Stimulated activated CD8-positive, alpha-beta memory T cell treated with anti-CD3 and anti-CD28 coated beads, Interleukin-4, amount 100 ng/mL, for 48 hours (primary cell): ENCODE measurements around the gene HTT.

Source experiments
- DNase-seq: peaks from one replicate; pipeline ENCODE4 v3.0.0-alpha.2; 2020

Gene HTT

GRCh38 chr4:3074078-3074845 lies at the start of gene HTT, which contains the start of gene HTT-AS:
Gene HTT, plus strand, starts transcription at chr4:3074681. Its CDS starts 145 bp downstream, at chr4:3074826.
Gene HTT-AS, minus strand, starts transcription at chr4:3074538.
- peak; percentile 98 for DNase-seq

- DNase-seq, result no peak
These were observed 48.6 kb upstream of the HTT start for GRCh38 chr4:3025881-3026280.

- DNase-seq, result no peak
These were observed 47.9 kb upstream of the HTT start for GRCh38 chr4:3026540-3026939.

GRCh38 chr4:3029464-3029863 lies 45.0 kb upstream of the HTT start:
- no peak for DNase-seq

GRCh38 chr4:3030566-3031356 lies 43.7 kb upstream of the HTT start:
- no peak for DNase-seq

GRCh38 chr4:3031357-3032082 lies 43.0 kb upstream of the HTT start:
- no peak for DNase-seq

- DNase-seq, result no peak
These were observed 40.2 kb upstream of the HTT start for GRCh38 chr4:3034231-3034630.

GRCh38 chr4:3035249-3035648 lies 39.2 kb upstream of the HTT start:
- DNase-seq, result no peak

GRCh38 chr4:3035674-3036073 lies 38.8 kb upstream of the HTT start:
- no peak for DNase-seq

- no peak for DNase-seq
These were observed 38.1 kb upstream of the HTT start for GRCh38 chr4:3036131-3036952.

- no peak for DNase-seq
These were observed 36.5 kb upstream of the HTT start for GRCh38 chr4:3037957-3038461.

- DNase-seq, result no peak
These were observed 34.6 kb upstream of the HTT start for GRCh38 chr4:3039706-3040366.

GRCh38 chr4:3040452-3041191 lies 33.9 kb upstream of the HTT start:
- no peak for DNase-seq

GRCh38 chr4:3041192-3042142 lies 33.0 kb upstream of the HTT start:
- peak; percentile 51 for DNase-seq

GRCh38 chr4:3042226-3042625 lies 32.3 kb upstream of the HTT start:
- no peak for DNase-seq

GRCh38 chr4:3043282-3044020 lies 31.0 kb upstream of the HTT start:
- DNase-seq, result no peak

- DNase-seq, result peak; percentile 76
These were observed 29.3 kb upstream of the HTT start for GRCh38 chr4:3044870-3045819.

- no peak for DNase-seq
These were observed 28.3 kb upstream of the HTT start for GRCh38 chr4:3046162-3046561.
